IMR-90 (cell line): ENCODE results near the gene MS4A15. TPM values are rescaled to one million over a fixed set of nuclear protein-coding genes. Genes with fewer than 3 reads are reported as not detected.

ENCODE experiments used
- ATAC-seq: fragments of 200-7000 bp; cut with Tn5 transposase; 2 replicates; pipeline ENCODE4 v1.9.1; 2020; ENCODE audit warnings: low read depth, mild to moderate bottlenecking, moderate library complexity
- BruUV-seq: library from RNA; stranded (reverse); fragments of 400-500 nt; replicated peaks from 2 replicates; lab custom pipeline; 2021; lab: Mats Ljungman, UMichigan
- CTCF ChIA-PET: fragments of 300-600 bp; formaldehyde crosslinking; extraction: SDS; loops from one replicate; lab custom pipeline; 2021; ENCODE audit warnings: antibody characterized with exemption; lab: Yijun Ruan, JAX
- POLR2A ChIA-PET: fragments of 300-600 bp; sonication (Branson Sonifier 250); formaldehyde crosslinking; loops from one replicate; lab custom pipeline; 2022; ENCODE audit warnings: antibody characterized with exemption; ENCODE audit not compliant: unreplicated experiment; lab: Charles Lee
- DNase-seq: peaks from one replicate; pipeline ENCODE4 v3.0.0; 2013
- H2AFZ ChIP-seq: replicated peaks from 2 replicates; pipeline ENCODE3; 2013; ENCODE audit warnings: low read length, mild to moderate bottlenecking; ENCODE audit not compliant: poor library complexity
- H2AK5ac ChIP-seq: 2 replicates; pipeline ENCODE4 v1.6.1; 2013; ENCODE audit warnings: low read depth, low read length, inconsistent platforms
- H2AK9ac ChIP-seq: replicated peaks from 2 replicates; pipeline ENCODE3; 2013; ENCODE audit warnings: mild to moderate bottlenecking, low read depth, low read length, moderate library complexity; ENCODE audit not compliant: poor library complexity
- H2BK120ac ChIP-seq: 2 replicates; pipeline ENCODE4 v1.6.1; 2013; ENCODE audit warnings: low read depth, low read length, inconsistent platforms
- H2BK15ac ChIP-seq: 3 replicates; pipeline ENCODE4 v1.6.1; 2013; ENCODE audit warnings: low read depth, low read length, inconsistent platforms
- H2BK20ac ChIP-seq: 2 replicates; pipeline ENCODE4 v1.6.1; 2013; ENCODE audit warnings: low read depth, mild to moderate bottlenecking, inconsistent platforms, low read length, moderate library complexity
- H2BK5ac ChIP-seq: 2 replicates; pipeline ENCODE4 v1.6.1; 2013; ENCODE audit warnings: mild to moderate bottlenecking, low read depth, low read length, inconsistent platforms; ENCODE audit not compliant: poor library complexity, severe bottlenecking
- H3K14ac ChIP-seq: replicated peaks from 2 replicates; pipeline ENCODE4 v1.6.1; 2013; ENCODE audit warnings: low read depth, low read length, inconsistent platforms
- H3K18ac ChIP-seq: 2 replicates; pipeline ENCODE4 v1.6.1; 2013; ENCODE audit warnings: low read depth, low read length, control low read depth
- H3K23ac ChIP-seq: 2 replicates; pipeline ENCODE4 v1.6.1; 2013; ENCODE audit warnings: low read depth, low read length, inconsistent platforms
- H3K27ac ChIP-seq: 2 replicates; pipeline ENCODE4 v1.5.1; 2013; ENCODE audit warnings: mild to moderate bottlenecking, control low read depth, low read length; ENCODE audit not compliant: insufficient read depth
- H3K27me3 ChIP-seq: 2 replicates; pipeline ENCODE4 v1.6.1; 2013; ENCODE audit warnings: low read length; ENCODE audit not compliant: control insufficient read depth, insufficient read depth
- H3K36me3 ChIP-seq: 2 replicates; pipeline ENCODE4 v1.6.1; 2013; ENCODE audit warnings: low read length, mixed read lengths; ENCODE audit not compliant: control insufficient read depth, insufficient read depth
- H3K4ac ChIP-seq: 2 replicates; pipeline ENCODE4 v1.6.1; 2013; ENCODE audit warnings: low read depth, low read length, inconsistent platforms
- H3K4me1 ChIP-seq: 2 replicates; pipeline ENCODE4 v1.6.1; 2013; ENCODE audit warnings: low read length, mixed read lengths; ENCODE audit not compliant: control insufficient read depth, insufficient read depth
- H3K4me2 ChIP-seq: 2 replicates; pipeline ENCODE4 v1.6.1; 2013; ENCODE audit warnings: low read depth, mild to moderate bottlenecking, control low read depth, low read length, moderate library complexity
- H3K4me3 ChIP-seq: 2 replicates; pipeline ENCODE4 v1.5.1; 2013; ENCODE audit warnings: low read depth, mild to moderate bottlenecking, control low read depth, low read length, moderate library complexity; ENCODE audit not compliant: insufficient read depth
- H3K56ac ChIP-seq: 2 replicates; pipeline ENCODE4 v1.6.1; 2013; ENCODE audit warnings: low read length, inconsistent platforms; ENCODE audit not compliant: insufficient read depth; ENCODE audit errors: extremely low read depth
- H3K79me1 ChIP-seq, 2 experiments: 2 replicates each; pipeline ENCODE4 v1.6.1; 2013; ENCODE audit warnings: low read length in 2 of 2, inconsistent platforms in 1 of 2, low read depth in 1 of 2
- H3K9ac ChIP-seq: 2 replicates; pipeline ENCODE4 v1.6.1; 2013; ENCODE audit warnings: low read depth, low read length, control low read depth
- H3K9me1 ChIP-seq: 2 replicates; pipeline ENCODE4 v1.6.1; 2013; ENCODE audit warnings: low read length, inconsistent platforms; ENCODE audit not compliant: insufficient read depth
- H3K9me3 ChIP-seq: 2 replicates; pipeline ENCODE4 v1.6.1; 2013; ENCODE audit warnings: low read length; ENCODE audit not compliant: control insufficient read depth, insufficient read depth
- H4K20me1 ChIP-seq: 2 replicates; pipeline ENCODE4 v1.6.1; 2013; ENCODE audit warnings: low read length, inconsistent platforms; ENCODE audit not compliant: insufficient read depth
- H4K5ac ChIP-seq: 2 replicates; pipeline ENCODE4 v1.6.1; 2013; ENCODE audit warnings: mild to moderate bottlenecking, low read depth, low read length, control low read depth
- H4K8ac ChIP-seq, 2 experiments: 2 replicates each; pipeline ENCODE4 v1.6.1; 2013; ENCODE audit warnings: low read depth in 2 of 2, low read length in 2 of 2, control low read depth in 1 of 2, inconsistent platforms in 1 of 2
- H4K91ac ChIP-seq: 2 replicates; pipeline ENCODE4 v1.6.1; 2013; ENCODE audit warnings: low read depth, low read length, inconsistent platforms; ENCODE audit not compliant: insufficient read depth
- BHLHE40 ChIP-seq: fragments of 150-350 bp; IDR thresholded peaks from 2 replicates; pipeline ENCODE4 v1.6.1; 2016; ENCODE audit warnings: mild to moderate bottlenecking, low read depth, low read length
- CEBPB ChIP-seq: IDR thresholded peaks from 2 replicates; pipeline ENCODE4 v1.6.1; 2012; ENCODE audit warnings: low read depth, low read length, improper control_type of control experiment
- CHD1 ChIP-seq: IDR thresholded peaks from 2 replicates; pipeline ENCODE4 v1.6.1; 2012; ENCODE audit warnings: low read depth, low read length, improper control_type of control experiment
- CTCF ChIP-seq: conservative IDR thresholded peaks from 2 replicates; pipeline ENCODE4 v1.5.1; 2012; ENCODE audit warnings: mild to moderate bottlenecking, low read depth, low read length, improper control_type of control experiment
- ELK1 ChIP-seq: fragments of 150-350 bp; IDR thresholded peaks from 2 replicates; pipeline ENCODE4 v1.6.1; 2016; ENCODE audit warnings: low read depth, mild to moderate bottlenecking, low read length, moderate library complexity, borderline replicate concordance
- FOS ChIP-seq: fragments of 150-350 bp; IDR thresholded peaks from 2 replicates; pipeline ENCODE4 v1.6.1; 2016; ENCODE audit warnings: low read depth, low read length
- MAFK ChIP-seq: IDR thresholded peaks from 2 replicates; pipeline ENCODE4 v1.6.1; 2012; ENCODE audit warnings: low read depth, low read length, improper control_type of control experiment
- MAZ ChIP-seq: IDR thresholded peaks from 2 replicates; pipeline ENCODE4 v1.6.1; 2012; ENCODE audit warnings: low read depth, mild to moderate bottlenecking, low read length, improper control_type of control experiment, moderate library complexity, borderline replicate concordance
- MXI1 ChIP-seq: IDR thresholded peaks from 2 replicates; pipeline ENCODE4 v1.6.1; 2012; ENCODE audit warnings: low read depth, mild to moderate bottlenecking, low read length, moderate library complexity, borderline replicate concordance
- NFE2L2 ChIP-seq: fragments of 150-350 bp; IDR thresholded peaks from 2 replicates; pipeline ENCODE4 v1.6.1; 2016; ENCODE audit warnings: low read depth, mild to moderate bottlenecking, low read length
- POLR2A ChIP-seq: IDR thresholded peaks from 2 replicates; pipeline ENCODE4 v1.6.1; 2012; ENCODE audit warnings: mild to moderate bottlenecking, low read depth, low read length
- RAD21 ChIP-seq: IDR thresholded peaks from 2 replicates; pipeline ENCODE4 v1.6.1; 2012; ENCODE audit warnings: low read length, improper control_type of control experiment
- RCOR1 ChIP-seq: IDR thresholded peaks from 2 replicates; pipeline ENCODE4 v1.6.1; 2012; ENCODE audit warnings: mild to moderate bottlenecking, low read length, improper control_type of control experiment; ENCODE audit not compliant: insufficient replicate concordance
- RFX5 ChIP-seq: IDR thresholded peaks from 2 replicates; pipeline ENCODE4 v1.8.0; 2012; ENCODE audit warnings: low read depth, mild to moderate bottlenecking, low read length, moderate library complexity
- SMC3 ChIP-seq: fragments of 150-350 bp; IDR thresholded peaks from 2 replicates; pipeline ENCODE4 v1.6.1; 2016; ENCODE audit warnings: low read depth, mild to moderate bottlenecking, antibody characterized with exemption, low read length, moderate library complexity
- USF2 ChIP-seq: fragments of 150-350 bp; IDR thresholded peaks from 2 replicates; pipeline ENCODE4 v1.6.1; 2017; ENCODE audit warnings: mild to moderate bottlenecking, antibody characterized with exemption, low read length, low read depth
- WGBS, 2 experiments: methylation state at CpG; one replicate each; pipeline versions ENCODE4 v1.1.5 to v1.1.7; 2013; ENCODE audit warnings: missing lambda C conversion rate in 2 of 2; ENCODE audit not compliant: insufficient read length in 1 of 2; ENCODE audit errors: extremely low coverage in 2 of 2; 5-methylcytosine and 5-hydroxymethylcytosine counted together
- dilution Hi-C: fragments of 300-500 bp; cut with HindIII; formaldehyde crosslinking; loops from one replicate; pipeline ENCODE4 v1.14.3; 2018; ENCODE audit warnings: low sequenced_read_pairs; ENCODE audit not compliant: unreplicated experiment
- in situ Hi-C: fragments of 300-500 bp; cut with MboI; formaldehyde crosslinking; loops from 3 replicates; pipeline ENCODE4 v1.14.3; 2019; ENCODE audit warnings: low sequenced_read_pairs, inconsistent platforms, mixed read lengths
- intact Hi-C: fragments of 100-400 bp; cut with micrococcal nuclease; formaldehyde crosslinking; loops from 2 replicates; pipeline ENCODE4 v1.10.0; 2022
- polyA plus RNA-seq, 3 experiments: library from polyadenylated mRNA; depleted of rRNA; stranded (reverse); fragments of >200 nt; gene quantifications; 2 replicates each; pipeline ENCODE4 v1.2.3, GENCODE V29; 2012; ENCODE audit warnings: low replicate concordance in 1 of 3
- total RNA-seq: library from RNA; depleted of rRNA; stranded (reverse); fragments of >200 nt; gene quantifications from 2 replicates; pipeline ENCODE4 v1.2.3, GENCODE V29; 2012

The MS4A15 gene
- total and polyA plus RNA-seq, 2 of the 4 experiments (the other 2 are of a cell fraction): not detected

GRCh38 chr11:60711276-60711675 lies 45.4 kb upstream of the MS4A15 start:
- Histone ChIP-seq H2AK5ac (no peak overlapping the region), H4K20me1 (no peaks in the 10 kb centered on the region), H3K4ac (no peak overlapping the region), H2BK5ac (no peak overlapping the region), H3K9me3 (no peaks in the 10 kb centered on the region), H3K27me3 (no peaks in the 10 kb centered on the region), H3K4me3 (no peak overlapping the region), H2BK20ac (no peak overlapping the region), H2BK120ac (no peak overlapping the region), H3K18ac (no peak overlapping the region), H3K56ac (no peak overlapping the region), H4K91ac (no peak overlapping the region), H4K8ac (no peak overlapping the region), H3K9me1 (no peaks in the 10 kb centered on the region), H4K5ac (no peak overlapping the region), H2AK9ac (no peak overlapping the region), H2BK15ac (no peak overlapping the region), H3K27ac (no peak overlapping the region), H3K79me1 (no peaks in the 10 kb centered on the region), H3K36me3 (no peaks in the 10 kb centered on the region), H3K9ac (no peak overlapping the region), H2AFZ (no peak overlapping the region), H3K23ac (no peak overlapping the region), H3K4me2 (no peak overlapping the region), H3K4me1 (no peaks in the 10 kb centered on the region), H3K14ac (no peak overlapping the region)
- intact Hi-C loops: no loop called here
- in situ Hi-C loops: no loop called here
- no TSS peak for BruUV-seq
- ChIA-PET CTCF (no interaction called here), POLR2A (no interaction called here)
- no CpG with 5 or more reads among the region's 4 CpGs for WGBS, 2 experiments
- DNase-seq: no peak
- dilution Hi-C loops: no loop called here
- ATAC-seq: no peak
- no peak for TF ChIP-seq ELK1
- no peak for TF ChIP-seq CHD1
- no peak for TF ChIP-seq RAD21
- TF ChIP-seq MXI1: no peak
- no peak for TF ChIP-seq MAFK
- no peak for TF ChIP-seq USF2
- TF ChIP-seq CEBPB: no peak
- TF ChIP-seq BHLHE40: no peak
- no peak for TF ChIP-seq POLR2A
- no peak for TF ChIP-seq RFX5
- TF ChIP-seq FOS: no peak
- TF ChIP-seq NFE2L2: no peak
- no peak for TF ChIP-seq RCOR1
- no peak for TF ChIP-seq CTCF
- no peak for TF ChIP-seq MAZ
- no peak for TF ChIP-seq SMC3
